HG03108 (cell line): ENCODE measurements around the gene EPHB4.
A peak's percentile ranks its signal among the peaks of the same experiment; 100 is the strongest.
"Not testable (repeated sequence)": the region's sequence is repeated elsewhere in the genome, so short reads cannot be mapped to it uniquely, and the experiment has no call there.

Experiments
- ATAC-seq: cut with Tn5 transposase; IDR thresholded peaks from one replicate; pipeline ENCODE4 v1.9.1; 2021; ENCODE audit warnings: moderate library complexity; ENCODE audit not compliant: unreplicated experiment

The EPHB4 gene

DNA sequence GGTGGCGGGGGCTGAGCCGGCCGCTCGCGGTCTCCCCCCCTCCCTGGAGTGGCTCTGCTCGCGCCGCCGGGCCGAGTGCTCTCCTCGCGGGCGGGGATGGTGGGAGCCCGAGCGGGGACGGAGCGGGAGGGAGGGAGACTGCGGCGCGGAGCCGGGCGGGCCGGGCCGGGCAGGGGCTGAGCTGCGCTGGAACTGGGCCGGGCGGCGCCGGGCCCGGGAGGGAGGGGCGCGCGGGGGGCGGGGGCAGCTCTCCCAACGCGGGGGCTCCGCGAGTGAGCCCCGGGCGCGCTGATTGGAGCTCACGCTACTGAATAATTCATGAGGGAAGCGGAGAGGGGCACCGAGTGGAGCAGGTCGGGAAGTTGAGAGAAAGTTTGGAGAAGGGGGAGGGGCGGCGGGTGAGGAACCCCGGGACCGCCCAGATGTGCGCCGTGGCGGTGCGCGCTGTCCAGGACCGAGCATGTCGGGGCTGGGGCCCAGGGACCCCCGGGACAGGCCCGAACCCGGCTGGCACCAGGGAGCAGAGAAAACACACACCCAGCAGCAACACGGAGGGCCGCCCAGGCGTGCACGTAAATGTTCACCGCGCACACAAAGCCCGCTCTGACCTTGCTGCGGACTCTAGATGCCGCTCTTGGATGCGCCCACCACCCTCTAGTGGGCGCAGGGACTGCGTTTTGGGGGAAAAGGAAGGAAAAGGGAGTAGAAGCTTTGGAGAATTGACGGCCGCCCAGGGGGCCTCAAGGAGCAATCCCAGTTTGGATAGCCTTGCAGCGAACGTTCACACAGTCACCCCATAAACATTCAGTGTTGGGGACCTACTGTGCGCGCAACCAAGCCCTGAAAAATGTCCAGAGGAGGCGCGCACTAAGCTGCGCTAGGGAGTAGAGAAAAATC lies at the start of gene EPHB4:
TSS of gene EPHB4 (minus strand) at position 194 of the 897 bp plus-strand sequence. CDS start 493 bp downstream, outside the sequence.
- ATAC-seq: no peak

DNA sequence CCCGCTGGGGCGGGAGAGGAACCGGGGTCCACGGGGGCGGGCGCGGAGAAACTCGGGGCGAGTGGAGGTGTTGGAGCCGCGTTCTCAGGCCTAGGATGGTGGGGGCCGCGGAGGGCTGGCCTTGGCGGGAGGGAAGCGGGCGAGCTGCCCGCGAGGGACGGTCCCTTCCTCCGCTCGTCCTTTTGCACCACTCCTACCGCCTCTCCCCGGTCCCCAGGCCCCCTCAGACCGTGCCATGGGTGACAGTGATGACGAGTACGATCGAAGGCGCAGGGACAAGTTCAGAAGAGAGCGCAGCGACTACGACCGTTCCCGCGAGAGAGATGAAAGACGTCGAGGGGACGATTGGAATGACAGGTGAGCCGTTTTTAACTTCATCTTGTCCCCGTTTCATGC lies 48.0 kb upstream of the EPHB4 start:
- peak; percentile 27 for ATAC-seq

DNA sequence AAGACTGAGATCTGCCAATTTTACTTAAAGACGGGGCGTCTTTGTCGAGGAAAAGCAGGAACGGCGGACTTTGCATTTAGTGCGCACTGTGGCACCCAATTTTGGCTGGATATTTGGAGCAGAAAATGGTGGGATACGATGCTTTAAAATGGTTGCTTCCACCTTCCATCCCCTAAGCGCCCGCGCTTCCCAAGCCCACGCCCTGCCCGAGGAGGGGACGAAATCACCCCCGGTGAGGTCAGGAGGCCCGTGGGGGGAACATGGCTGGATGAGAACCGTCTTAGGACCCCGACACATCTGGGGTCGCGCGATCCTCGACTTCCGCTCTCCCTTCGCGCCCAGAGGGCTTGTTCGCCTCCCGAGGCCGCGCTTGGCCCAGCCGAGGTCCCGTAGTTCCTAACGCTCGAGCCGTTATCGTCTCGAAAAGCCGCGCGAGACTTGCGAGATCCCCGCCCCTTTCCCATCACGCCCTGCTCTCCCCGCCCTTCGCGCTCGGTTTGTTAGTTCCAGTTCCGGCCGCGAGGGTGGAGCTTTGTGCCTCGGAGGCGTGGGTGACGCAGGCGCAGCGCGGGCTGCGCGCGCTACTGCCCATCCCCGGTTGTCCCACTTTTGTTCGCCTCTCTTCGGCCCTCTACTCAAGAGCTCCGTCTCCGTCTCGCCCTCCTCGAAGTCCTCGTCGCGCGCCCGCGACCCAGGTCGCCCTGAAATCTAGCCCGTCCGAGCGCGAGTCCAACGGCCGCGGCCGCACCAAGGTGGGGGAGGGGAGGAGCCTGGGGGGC lies 47.4 kb upstream of the EPHB4 start, which contains the start of gene SRRT:
TSS of gene SRRT (plus strand) at position 527 of the 779 bp plus-strand sequence. CDS start 488 bp downstream, outside the sequence.
- ATAC-seq: peak; percentile 86

DNA sequence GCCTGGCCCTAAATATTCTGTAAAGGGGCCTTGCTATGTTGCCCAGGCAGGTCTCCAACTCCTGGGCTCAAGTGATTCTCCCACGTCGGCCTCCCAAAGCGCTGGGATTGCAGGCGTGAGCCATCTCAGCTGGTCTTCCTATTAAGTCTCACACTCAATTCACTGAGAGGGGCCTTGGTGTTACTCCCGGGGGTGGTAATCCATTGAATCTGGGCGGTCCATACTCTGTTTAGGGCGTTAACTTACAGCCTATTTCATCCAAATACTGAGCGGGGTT lies 46.9 kb upstream of the EPHB4 start:
- no peak for ATAC-seq

DNA sequence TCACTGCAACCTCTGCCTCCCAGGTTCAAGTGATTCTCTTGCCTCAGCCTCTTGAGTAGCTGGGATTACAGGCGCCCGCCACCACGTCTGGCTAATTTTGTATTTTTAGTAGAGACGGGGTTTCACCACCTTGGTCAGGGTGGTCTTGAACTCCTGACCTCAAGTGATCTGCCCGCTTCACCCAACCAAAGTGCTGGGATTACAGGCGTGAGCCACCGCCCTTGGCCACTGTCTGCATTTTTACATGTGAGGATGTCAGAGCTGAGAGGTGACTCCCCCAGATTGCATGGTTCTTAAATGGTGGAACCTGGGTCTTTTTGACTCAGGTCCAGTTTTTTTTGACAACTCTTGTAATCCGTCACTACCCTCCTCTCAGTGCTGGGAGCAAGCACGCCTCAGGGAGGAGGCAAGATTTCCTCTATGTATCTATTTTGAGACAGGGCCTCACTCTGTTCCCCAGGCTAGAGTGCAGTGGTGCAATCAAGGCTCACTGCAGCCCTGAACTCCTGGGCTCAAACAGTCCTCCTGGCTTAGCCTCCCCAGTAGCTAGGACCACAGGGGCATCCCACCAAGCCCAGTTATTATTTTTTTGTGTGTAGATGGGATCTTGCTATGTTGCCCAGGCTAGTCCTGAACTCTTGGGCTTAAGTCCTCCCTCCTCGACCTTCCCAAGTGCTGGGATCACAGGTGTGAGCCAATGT lies 46.4 kb upstream of the EPHB4 start:
- no peak for ATAC-seq

DNA sequence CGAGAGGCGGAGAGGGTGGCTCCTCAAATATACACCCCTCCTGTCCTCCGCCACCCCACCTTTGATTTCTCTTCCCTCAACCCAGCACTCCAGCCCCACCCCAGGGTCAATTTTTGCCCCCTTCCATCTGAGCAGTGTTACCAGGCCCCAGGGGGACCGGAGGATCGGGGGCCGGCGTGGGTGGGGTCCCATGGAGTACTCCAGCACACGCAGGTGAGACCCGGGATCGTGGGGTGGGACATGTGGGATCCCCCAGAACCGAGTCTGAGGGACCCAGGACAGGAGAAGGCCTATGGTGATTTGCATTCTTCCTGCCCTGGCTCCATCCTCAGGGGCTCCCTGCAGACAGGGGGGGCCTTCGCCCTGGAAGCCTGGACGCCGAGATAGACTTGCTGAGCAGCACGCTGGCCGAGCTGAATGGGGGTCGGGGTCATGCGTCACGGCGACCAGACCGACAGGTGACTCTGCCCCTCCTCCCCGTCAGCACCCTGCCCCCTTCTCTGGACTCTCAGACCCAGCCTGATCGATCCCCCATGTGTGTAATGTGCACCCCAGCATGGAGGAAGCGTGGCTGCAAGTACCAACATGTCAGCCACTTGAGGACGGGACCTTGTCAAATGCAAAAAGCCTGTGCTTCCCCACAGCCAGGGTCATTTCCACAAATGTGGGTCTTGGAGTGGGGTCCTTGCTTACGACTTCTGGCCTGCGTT lies 40.6 kb upstream of the EPHB4 start:
- no peak for ATAC-seq

DNA sequence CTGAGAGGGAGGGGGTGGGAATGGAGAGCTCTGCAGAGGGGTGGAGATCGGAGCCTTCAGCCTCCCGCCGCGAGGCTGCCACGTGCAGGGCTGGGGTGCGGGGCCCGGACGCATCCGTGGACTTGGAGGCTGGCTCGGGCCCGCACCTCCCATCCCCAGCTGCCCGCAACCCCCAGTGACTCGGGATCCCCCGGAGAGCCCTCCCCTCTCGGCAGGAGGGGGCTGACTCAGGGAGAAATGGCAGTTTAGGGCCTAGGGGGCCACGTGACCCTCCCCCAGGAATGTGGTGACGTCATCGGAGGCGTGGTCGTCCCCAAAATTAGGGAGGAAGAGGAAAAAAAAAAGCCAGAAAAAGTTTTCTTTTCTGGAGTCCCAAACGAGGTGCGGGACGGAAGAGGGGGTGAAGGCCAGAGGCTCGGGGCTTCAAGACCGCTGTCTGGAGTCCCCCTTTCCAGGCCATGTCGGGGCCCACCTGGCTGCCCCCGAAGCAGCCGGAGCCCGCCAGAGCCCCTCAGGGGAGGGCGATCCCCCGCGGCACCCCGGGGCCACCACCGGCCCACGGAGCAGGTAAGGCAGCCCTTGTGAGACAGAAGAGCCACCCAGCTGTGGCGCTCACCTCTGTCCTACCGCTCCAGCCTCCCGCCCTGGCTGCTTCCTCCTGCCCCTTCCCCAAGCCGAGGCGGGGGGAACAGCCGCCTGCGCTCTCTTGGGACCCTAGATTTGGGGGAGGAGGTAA lies 39.9 kb upstream of the EPHB4 start, which contains the start of gene TRIP6:
TSS of gene TRIP6 (plus strand) at position 348 of the 736 bp plus-strand sequence. CDS start at position 459, 111 bp downstream.
- peak; percentile 59 for ATAC-seq

DNA sequence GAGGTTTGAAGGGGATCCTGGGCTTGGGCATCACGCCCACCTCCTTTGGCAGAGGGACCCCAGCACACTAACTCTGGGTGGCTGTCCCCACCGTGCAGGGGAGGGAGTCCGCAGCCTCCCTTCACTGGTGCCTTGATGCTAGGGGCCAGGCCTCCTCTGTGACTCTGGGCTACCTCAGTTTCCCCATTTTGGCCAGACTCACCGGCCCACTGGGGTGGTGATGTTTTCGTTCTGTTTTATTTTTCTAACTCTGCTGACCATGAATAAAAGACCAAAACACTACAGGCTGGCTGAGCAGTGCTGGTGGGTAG lies 39.4 kb upstream of the EPHB4 start:
- ATAC-seq: no peak

DNA sequence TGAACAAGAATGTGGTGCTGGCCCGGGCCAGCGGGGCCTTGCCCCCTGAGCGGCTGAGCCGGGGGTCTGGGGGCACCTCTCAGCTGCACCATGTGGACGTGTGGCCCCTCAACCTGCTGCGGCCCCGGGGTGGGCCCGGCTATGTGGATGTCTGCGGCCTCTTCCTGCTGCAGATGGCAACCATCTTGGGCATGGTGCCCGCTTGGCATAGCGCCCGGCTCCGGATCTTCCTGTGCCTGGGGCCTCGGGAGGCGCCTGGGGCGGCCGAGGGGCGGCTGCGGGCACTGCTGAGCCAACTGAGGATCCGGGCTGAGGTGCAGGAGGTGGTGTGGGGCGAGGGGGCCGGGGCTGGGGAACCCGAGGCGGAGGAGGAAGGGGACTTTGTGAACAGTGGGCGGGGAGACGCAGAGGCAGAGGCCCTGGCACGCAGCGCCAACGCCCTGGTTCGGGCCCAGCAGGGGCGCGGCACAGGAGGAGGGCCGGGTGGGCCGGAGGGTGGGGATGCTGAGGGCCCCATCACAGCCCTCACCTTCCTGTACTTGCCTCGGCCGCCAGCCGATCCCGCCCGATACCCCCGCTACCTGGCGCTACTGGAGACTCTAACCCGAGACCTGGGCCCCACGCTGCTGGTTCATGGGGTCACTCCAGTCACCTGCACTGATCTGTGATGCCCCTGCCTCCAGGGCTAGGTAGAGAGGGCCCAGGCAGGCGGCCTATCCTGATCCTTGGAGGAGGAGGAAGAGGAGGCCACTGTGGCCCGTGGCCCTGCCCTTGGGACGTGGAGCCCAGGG lies 38.8 kb upstream of the EPHB4 start:
- no peak for ATAC-seq

DNA sequence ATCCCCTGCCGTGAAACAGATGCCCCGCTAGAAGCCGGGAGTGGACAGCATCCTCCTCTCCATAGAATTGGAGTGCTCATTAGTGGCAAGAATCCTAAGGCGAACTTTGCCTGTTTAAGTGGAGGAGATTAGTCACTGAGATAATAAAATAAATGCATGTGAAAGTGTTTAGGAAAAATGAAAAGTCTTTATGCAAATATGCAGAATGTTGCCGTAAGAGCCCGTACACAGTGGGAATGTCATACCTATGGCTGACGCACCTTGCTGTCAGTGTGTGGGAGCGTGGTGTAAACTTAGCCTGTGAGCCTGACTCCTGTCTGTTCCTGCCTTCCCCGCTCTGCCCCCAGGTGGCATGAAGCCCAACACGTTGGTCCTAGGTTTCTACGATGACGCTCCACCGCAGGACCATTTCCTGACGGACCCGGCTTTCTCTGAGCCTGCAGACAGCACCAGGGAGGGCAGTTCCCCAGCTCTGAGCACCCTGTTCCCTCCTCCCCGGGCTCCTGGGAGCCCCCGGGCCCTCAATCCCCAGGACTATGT lies 38.1 kb upstream of the EPHB4 start:
- no peak for ATAC-seq

DNA sequence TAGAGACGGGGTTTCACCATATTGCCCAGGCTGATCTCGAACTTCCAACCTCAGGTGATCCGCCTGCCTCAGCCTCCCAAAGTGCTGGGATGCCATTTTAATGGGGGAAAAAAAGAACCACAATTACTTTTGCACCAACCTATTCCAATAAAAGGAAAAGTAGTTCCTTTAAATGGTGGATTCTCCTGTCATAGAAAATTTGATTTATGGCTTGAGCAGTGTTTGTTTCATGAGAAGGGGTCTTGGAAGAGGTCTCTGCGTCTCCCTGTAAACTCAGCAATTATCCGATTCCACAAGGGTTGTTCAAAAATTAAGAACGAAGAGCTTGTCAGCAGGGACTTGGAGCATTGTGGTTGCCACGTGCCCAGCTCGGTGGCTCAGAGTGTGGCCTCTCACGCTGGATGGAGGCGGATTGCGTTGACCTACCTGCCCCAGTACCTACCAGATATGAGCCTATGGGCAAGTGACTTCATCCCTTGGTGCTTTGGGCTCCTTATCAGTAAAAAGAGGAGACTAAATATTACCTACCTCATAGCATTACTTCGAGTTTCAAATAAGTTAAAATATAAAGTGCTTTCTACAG lies 37.0 kb upstream of the EPHB4 start:
- ATAC-seq: no peak

DNA sequence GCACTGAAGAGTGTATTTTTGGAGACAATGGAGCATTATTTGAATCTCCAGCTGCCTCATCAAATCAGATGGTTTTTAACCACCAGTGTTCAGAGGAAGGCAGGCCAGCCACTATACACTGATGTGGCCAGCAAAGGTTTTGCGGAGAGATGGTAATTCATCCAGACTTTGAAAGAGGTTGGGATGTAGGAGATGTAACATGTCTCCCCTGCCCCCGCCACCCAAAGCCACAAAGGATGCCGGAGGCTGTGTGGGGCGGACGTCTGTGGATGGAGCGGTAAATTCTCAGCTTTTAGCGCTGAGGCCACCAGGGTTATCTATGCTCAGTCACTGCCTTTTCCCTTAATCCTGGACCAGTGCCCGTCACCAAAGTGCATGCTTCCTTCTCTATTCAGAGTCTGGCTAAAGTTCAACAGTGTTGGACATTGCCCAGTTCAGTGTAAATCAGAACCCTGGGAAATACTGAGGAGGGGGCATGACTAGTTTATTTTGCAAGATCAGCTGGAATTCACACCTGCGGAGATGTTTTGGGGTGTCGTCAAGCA lies 36.2 kb upstream of the EPHB4 start:
- ATAC-seq: no peak

DNA sequence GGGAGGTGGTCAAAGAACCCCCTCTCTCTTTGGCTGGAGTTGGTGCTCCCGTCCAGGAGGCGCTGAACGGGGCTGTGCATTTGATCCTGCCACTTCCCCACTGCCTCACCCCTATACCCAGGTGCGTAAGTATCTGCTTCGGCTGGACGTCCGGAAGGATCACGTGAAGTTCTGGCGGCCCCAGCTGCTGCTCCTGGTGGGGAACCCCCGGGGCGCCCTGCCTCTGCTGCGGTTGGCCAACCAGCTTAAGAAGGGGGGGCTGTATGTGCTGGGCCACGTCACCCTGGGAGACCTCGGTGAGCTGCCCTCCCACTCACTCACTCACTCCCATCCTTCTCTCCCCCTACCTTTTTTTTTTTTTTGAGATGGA lies 34.3 kb upstream of the EPHB4 start:
- no peak for ATAC-seq

DNA sequence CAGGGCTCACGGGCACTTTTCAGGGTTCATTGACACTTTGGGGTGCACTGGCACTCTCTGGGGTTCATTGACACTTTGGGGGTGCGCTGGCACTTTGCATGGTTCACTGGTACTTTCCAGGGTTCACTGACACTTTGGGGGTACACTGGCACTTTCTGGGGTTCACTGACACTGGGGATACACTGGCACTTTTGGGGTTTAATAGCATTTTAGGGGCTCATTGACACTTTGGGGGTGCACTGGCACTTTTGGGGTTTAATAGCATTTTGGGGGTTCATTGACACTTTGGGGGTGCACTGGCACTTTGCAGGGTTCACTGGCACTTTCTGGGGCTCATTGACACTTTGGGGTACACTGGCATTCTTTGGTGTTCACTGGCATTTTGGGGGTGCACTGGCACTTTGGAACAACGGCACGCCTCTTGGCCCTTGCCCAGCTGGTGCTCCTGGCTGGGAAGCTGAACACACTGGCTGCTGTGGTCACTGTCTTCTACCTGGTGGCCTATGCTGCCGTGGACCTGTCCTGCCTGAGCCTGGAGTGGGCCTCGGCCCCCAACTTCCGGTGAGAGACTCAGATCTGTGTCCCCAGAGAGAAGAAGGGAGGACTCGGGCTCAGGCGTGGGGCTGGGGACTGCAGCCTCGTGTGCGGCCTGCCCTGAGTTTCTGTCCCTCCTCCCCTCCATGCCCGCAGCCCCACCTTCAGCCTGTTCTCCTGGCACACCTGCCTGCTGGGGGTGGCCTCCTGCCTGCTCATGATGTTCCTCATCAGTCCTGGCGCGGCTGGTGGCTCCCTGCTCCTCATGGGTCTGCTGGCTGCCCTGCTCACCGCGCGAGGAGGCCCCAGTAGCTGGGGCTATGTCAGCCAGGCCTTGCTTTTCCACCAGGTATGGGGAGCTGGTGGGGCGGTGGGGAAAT lies 33.6 kb upstream of the EPHB4 start:
- ATAC-seq: no peak

DNA sequence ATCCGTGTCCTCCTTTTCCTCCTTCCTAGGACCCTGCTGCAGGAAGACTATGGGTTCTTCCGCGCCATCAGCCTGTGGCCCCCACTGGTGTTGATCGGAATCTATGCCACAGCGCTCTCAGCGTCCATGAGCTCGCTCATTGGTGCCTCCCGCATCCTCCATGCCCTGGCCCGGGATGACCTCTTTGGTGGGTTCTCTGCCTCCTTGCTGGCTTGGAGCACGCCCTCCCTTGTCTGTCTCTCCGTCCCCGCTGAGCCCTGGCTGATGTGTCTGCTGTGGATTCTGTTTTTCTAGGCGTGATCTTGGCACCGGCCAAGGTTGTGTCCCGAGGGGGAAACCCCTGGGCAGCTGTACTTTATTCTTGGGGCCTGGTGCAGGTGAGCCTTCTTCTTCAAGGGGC lies 32.5 kb upstream of the EPHB4 start:
- ATAC-seq: no peak

DNA sequence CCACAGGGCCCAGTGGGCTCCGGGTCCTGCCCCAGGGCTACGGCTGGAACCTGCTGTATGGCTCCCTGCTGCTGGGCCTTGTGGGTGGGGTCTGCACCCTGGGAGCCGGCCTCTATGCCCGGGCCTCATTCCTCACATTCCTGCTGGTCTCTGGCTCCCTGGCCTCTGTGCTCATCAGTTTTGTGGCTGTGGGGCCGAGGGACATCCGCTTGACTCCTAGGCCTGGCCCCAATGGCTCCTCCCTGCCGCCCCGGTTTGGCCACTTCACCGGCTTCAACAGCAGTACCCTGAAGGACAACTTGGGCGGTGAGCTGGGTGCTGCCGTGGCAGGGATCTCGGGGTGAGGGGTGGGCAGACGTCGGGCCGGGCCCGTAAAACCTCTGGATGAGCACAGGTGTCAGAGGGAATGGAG lies 29.6 kb upstream of the EPHB4 start:
- no peak for ATAC-seq

DNA sequence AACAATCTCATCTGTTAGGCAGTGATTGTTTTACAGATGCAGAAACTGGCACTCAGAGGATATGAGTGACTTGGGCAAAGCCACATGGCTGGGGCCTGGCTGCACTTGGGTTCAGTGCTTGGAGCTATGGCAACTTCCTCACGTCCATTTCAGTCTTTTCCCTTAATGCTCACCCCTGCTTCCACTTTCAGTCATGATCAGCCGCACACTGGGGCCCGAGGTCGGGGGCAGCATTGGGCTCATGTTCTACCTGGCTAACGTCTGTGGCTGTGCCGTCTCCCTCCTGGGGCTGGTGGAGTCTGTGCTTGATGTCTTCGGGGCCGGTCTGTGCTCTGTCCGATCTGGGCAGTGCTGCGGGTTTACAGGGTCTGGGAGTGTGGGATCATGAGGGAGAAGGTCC lies 28.2 kb upstream of the EPHB4 start:
- ATAC-seq: no peak

DNA sequence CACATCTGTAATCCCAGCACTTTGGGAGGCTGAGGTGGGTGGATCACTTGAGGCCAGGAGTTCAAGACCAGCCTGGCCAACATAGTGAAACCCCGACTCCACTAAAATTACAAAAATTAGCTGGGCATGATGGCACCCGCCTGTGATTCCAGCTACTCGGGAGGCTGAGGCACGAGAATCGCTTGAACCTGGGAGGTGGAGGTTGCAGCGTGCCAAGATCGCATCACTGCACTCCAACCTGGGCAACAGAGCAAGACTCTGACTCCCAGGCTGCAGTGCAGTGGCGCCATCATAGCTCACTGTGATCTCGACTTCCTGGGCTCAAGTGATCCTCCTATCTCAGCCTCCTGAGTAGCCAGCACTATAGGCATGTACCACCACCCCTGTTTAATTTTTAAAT lies 27.6 kb upstream of the EPHB4 start:
- ATAC-seq: not testable (repeated sequence)
